Measurements from ENCODE around the gene RAB5A. TPM values are rescaled to one million over a fixed set of nuclear protein-coding genes. Genes with fewer than 3 reads are reported as not detected.
A peak's percentile ranks its signal among the peaks of the same experiment; 100 is the strongest.

Gene RAB5A
- total and polyA plus RNA-seq, 2 of the 4 experiments (the other 2 are of a cell fraction): 33.3 to 46.4 TPM

DNA sequence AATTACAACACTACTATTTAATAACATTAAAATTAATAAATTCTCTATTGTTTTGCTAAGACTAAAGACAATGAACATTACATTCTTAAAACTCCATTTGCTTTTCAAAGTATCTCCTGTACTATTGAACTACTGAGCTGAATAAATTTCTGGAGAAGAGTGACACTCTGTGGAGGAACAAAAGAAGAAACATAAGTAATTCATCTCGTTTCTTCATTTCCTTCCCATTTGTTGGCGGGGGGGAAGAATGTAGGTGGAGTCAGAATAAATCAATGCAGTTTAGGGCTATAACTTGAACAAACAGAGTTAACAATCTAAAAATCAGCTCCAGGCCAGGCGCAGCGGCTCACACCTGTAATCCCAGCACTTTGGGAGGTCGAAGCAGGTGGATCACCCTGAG, 45.6 kb upstream of the RAB5A start:
- Histone ChIP-seq H3K27ac (ENCODE audit: insufficient read depth, low read length) (no peak overlapping the region), H4K8ac (ENCODE audit: low read depth in 2 of 2, low read length in 2 of 2) (no peak overlapping the region), H3K14ac (replicated peaks; ENCODE audit: low read depth, low read length) (no peak overlapping the region), H3K56ac (ENCODE audit: extremely low read depth, insufficient read depth, low read length) (no peak overlapping the region), H2AK5ac (ENCODE audit: low read depth, low read length) (no peak overlapping the region), H2BK120ac (ENCODE audit: low read depth, low read length) (no peak overlapping the region), H2BK5ac (ENCODE audit: low read depth, low read length, poor library complexity, severe bottlenecking) (no peak overlapping the region), H2BK20ac (ENCODE audit: low read depth, low read length) (no peak overlapping the region), H3K9me3 (ENCODE audit: control insufficient read depth, insufficient read depth, low read length) (no peaks in the 10 kb centered on the region), H3K36me3 (ENCODE audit: control insufficient read depth, insufficient read depth, low read length) (no peaks in the 10 kb centered on the region), H4K91ac (ENCODE audit: insufficient read depth, low read depth, low read length) (no peak overlapping the region), H2BK15ac (ENCODE audit: low read depth, low read length) (no peak overlapping the region), H3K4ac (ENCODE audit: low read depth, low read length) (no peak overlapping the region), H2AK9ac (replicated peaks; ENCODE audit: low read depth, low read length, poor library complexity) (no peak overlapping the region), H3K79me1 (ENCODE audit: low read depth in 1 of 2, low read length in 2 of 2) (no peaks in the 10 kb centered on the region), H3K18ac (ENCODE audit: low read depth, low read length) (no peak overlapping the region), H3K4me2 (ENCODE audit: low read depth, low read length) (no peak overlapping the region), H3K23ac (ENCODE audit: low read depth, low read length) (no peak overlapping the region), H2AFZ (replicated peaks; ENCODE audit: low read length, poor library complexity) (no peak overlapping the region), H3K9ac (ENCODE audit: low read depth, low read length) (no peak overlapping the region), H3K4me3 (ENCODE audit: insufficient read depth, low read depth, low read length) (no peak overlapping the region), H3K9me1 (ENCODE audit: insufficient read depth, low read length) (no peaks in the 10 kb centered on the region), H4K5ac (ENCODE audit: low read depth, low read length) (no peak overlapping the region), H3K4me1 (ENCODE audit: control insufficient read depth, insufficient read depth, low read length) (no peaks in the 10 kb centered on the region), H3K27me3 (ENCODE audit: control insufficient read depth, insufficient read depth, low read length) (no peaks in the 10 kb centered on the region), H4K20me1 (ENCODE audit: insufficient read depth, low read length) (no peaks in the 10 kb centered on the region)
- CTCF ChIA-PET: interaction anchor here (0.6 kb wide), 1 partner anchor 9 kb away, joined by 3 read pairs; no protein-coding TSS in a partner anchor
- dilution Hi-C loops (cut with HindIII; ENCODE audit: low sequenced_read_pairs, unreplicated experiment): no loop called here
- POLR2A ChIA-PET (ENCODE audit: unreplicated experiment): no interaction called here
- no TSS peak for BruUV-seq (replicated peaks)
- ATAC-seq (ENCODE audit: low read depth): peak; percentile 29; the same call in 1 of the 2 replicates
- in situ Hi-C loops (cut with MboI; ENCODE audit: low sequenced_read_pairs): no loop called here
- DNase-seq: no peak
- no CpG with 5 or more reads among the region's 5 CpGs for WGBS, 2 experiments (ENCODE audit: extremely low coverage in 2 of 2, insufficient read length in 1 of 2)
- intact Hi-C loops (cut with micrococcal nuclease): no loop called here
- no peak for TF ChIP-seq RFX5 (IDR thresholded peaks at IDR 0.05; ENCODE audit: low read depth, low read length)
- TF ChIP-seq, protein P1, sequence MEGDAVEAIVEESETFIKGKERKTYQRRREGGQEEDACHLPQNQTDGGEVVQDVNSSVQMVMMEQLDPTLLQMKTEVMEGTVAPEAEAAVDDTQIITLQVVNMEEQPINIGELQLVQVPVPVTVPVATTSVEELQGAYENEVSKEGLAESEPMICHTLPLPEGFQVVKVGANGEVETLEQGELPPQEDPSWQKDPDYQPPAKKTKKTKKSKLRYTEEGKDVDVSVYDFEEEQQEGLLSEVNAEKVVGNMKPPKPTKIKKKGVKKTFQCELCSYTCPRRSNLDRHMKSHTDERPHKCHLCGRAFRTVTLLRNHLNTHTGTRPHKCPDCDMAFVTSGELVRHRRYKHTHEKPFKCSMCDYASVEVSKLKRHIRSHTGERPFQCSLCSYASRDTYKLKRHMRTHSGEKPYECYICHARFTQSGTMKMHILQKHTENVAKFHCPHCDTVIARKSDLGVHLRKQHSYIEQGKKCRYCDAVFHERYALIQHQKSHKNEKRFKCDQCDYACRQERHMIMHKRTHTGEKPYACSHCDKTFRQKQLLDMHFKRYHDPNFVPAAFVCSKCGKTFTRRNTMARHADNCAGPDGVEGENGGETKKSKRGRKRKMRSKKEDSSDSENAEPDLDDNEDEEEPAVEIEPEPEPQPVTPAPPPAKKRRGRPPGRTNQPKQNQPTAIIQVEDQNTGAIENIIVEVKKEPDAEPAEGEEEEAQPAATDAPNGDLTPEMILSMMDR (conservative IDR thresholded peaks at IDR 0.05; ENCODE audit: low read depth, low read length): 0 out of 2 replicates have a peak, but pooled peaks have one; percentile 22
- no peak for TF ChIP-seq CEBPB (IDR thresholded peaks at IDR 0.05; ENCODE audit: low read depth, low read length)

Measured in IMR-90 (cell line).